Esophagus squamous epithelium (tissue), 4 donors: Measurements from ENCODE around the gene GABRR1.

Experiments used
- CTCF ChIP-seq, 6 experiments: fragments of 450-650 bp in 4 of 6; fragments of 200-600 bp in 2 of 6; sonication (generic) in 2 of 6; IDR thresholded peaks; one replicate each; pipeline ENCODE4 v1.5.1; 2016 to 2019; ENCODE audit warnings: antibody characterized with exemption in 6 of 6, mild to moderate bottlenecking in 4 of 6, moderate library complexity in 4 of 6
- POLR2A ChIP-seq, 4 donors: fragments of 450-650 bp; IDR thresholded peaks; one replicate each; pipeline ENCODE4 v1.6.1; 2017; ENCODE audit warnings: antibody characterized with exemption in 4 of 4, mild to moderate bottlenecking in 4 of 4, moderate library complexity in 3 of 4

GRCh38 chr6:89251976-89252375 is 34.8 kb upstream of the GABRR1 start:
- TF ChIP-seq POLR2A (IDR thresholded peaks at IDR 0.05) = no peak
- TF ChIP-seq CTCF (IDR thresholded peaks at IDR 0.05) = no peak
